GM10266 (cell line): ENCODE data around the gene MX1.

Experiments
- DNase-seq: peaks from one replicate; pipeline ENCODE4 v3.0.0; 2012; ENCODE audit errors: extremely low spot score
- CTCF ChIP-seq: IDR thresholded peaks from 2 replicates; pipeline ENCODE4 v1.5.1; 2012; ENCODE audit warnings: mild to moderate bottlenecking, low read depth; ENCODE audit not compliant: control insufficient read depth, insufficient read depth; ENCODE audit errors: missing control alignments

Gene MX1

DNA sequence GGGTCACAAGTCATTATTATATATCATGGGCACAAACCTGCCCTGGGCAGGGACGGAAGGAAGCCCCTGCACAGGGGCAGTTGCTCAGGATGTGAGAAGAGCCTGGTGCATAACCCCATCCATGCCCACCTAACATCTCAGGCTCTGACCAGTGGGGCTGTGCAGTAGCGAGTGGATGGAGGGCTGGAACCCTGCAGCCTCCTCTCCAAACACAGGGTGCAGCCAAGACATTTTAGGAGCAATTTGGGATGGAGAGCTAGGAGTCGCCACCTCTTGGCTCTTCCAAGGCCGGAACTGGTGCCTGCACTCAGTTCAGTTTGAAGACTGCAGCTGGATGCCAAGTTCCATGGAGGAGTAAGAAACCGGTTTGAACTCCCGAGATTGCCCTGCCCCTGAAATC is 2.8 kb downstream of the MX1 start:
- no peak for TF ChIP-seq CTCF
- no peak for DNase-seq

DNA sequence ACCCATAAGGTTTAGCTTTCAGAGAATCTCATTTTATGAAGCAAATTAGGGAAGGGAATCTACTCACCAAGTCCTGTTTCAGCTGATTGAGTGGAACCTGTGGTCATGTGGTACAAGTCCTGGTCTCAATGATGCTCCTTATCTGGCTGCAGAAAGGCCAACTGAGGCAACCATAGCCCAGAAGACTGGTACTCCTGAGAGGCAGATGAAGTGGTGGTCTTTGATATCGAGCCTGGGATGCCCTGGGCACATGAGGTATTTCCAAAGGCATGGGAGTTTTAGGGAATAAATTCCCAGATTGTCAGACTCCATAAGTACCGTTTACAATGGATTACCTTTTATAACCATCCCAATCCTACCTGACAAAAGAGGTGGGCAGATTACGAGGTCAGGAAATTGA is 3.3 kb downstream of the MX1 start:
- no peak for TF ChIP-seq CTCF
- no peak for DNase-seq

GRCh38 chr21:41429925-41430491 is 4.0 kb downstream of the MX1 start:
- no peak for DNase-seq
- TF ChIP-seq CTCF, result no peak

DNA sequence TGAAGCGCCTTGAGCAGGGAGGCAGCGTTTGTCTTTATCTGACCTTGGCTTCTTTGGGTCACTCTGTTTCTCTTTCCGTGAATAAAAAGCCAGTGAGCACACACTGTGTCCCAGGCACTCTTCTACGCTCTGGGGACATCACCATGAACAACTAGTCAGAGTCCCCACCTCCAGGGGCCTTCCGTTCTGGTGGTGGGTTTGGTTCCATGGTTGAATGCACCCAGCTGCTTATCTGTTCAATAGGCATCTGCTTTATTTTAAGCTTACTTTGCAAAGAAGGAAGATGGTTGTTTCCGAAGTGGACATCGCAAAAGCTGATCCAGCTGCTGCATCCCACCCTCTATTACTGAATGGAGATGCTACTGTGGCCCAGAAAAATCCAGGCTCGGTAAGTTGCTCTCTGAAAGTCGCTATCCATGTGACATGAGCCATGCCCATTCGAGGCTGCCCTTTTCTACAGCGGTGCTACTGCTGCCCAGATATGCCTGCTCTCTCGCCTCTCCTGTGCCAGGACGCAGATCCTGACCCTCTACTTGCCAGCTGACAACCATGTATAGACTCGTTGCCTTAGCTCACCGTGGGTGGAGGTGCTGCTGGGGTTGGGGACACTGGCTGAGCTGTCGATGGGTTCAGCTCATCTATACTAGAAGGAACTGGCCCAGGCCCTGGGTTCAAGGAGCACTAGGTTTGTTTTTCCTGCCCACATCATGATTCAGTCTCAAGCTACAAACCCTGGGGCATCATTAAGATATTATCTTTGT is 5.9 kb downstream of the MX1 start:
- no peak for TF ChIP-seq CTCF
- DNase-seq, result peak; percentile 73

DNA sequence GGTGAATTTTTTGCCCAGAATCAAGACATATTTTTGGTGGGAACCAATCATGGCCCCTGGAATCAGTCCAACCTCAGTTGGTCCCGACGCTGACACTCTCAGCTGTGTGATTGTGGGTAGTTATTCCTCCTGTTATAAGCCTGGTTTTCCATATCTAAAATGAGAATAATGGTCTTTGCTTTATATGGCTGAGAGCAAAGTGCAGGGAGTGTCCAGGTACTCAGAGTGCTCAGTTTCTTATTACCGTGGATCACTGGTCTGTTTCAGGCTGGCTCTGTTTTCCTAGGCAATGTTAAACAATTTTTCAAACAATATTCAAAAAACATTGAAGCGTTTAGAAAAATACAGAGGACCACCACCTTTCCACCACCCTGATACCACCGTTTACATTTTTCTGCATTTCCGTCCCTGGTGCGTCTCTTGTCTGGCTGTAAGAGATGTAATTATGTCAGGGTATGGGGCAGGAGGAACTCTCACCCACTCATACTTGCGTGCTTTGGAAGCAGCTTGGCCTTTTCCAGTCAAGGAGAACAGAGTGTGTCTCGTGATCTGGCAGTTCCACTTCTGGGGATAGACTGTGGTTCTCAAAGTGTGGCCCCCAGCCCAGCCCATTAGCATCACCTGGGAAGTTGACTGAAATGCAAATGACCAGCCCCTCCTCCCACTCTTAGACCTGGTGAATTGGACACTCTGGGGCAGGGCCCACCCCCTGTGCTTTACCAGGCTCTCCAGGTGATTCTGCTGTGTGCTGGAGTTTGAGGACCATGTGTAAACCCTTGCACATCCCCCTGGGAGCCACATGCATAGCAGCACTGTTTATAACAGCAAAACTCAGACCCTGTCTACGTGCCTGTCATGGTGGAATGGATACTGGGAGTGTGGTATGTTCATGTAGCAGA is 6.8 kb downstream of the MX1 start:
- no peak for DNase-seq
- TF ChIP-seq CTCF, result no peak

GRCh38 chr21:41433566-41433965 is 7.5 kb downstream of the MX1 start:
- TF ChIP-seq CTCF, result no peak
- DNase-seq, result no peak
